ENCODE data around the gene LIF.
A peak's percentile ranks its signal among the peaks of the same experiment; 100 is the strongest.

The LIF gene

DNA sequence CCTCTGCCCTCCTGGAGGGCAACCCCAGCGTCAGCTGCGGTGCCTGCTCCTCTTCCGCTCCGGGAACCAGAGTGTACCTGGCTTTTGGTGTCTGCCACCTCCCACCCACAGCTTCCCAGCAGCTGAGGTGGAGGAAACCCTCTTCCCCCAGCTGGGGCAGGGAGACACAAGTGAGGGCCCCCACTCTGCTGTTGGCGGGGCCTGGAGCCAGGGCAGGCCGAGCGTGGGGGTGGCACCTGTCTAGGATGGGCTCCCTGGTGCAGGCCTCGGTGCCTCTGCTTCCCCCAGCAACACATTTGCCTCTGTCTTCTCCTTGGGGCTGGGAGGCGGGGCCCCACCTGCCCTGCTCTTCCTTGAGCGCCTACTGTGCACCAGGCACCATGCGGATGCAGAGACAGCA is 13.7 kb upstream of the LIF start:
- Mint-ChIP-seq H3K4me1 (peaks cover 75% of the 10 kb centered on the region), H3K27me3 (peaks cover 8% of the 10 kb centered on the region), H3K27ac (no peak overlapping the region), H3K9me3 (no peaks in the 10 kb centered on the region), H3K4me3 (no peak overlapping the region)
- DNase-seq (no peak), ATAC-seq (no peak)

DNA sequence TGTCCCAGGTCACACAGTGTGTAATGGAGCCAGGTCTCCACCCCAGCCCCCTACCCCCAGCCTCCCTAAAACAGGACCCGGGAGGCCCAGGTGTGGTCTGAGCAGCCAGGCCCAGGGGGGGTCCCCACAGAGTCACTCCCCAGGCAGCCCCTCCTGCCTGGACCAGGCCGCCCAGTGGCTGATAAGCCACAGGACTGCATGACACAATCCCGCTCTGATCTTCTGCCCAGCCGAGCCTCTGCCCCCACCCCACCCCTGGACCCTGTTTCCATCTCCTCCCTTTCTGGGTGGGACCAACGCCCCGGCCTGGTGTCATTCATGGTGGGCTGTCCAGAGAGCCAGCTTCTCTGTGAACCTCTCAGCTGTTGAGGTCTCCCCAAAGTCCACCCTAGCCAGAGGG is 7.8 kb upstream of the LIF start:
- peaks cover 76% of the 10 kb centered on the region for H3K4me1 Mint-ChIP-seq
- DNase-seq (no peak), ATAC-seq (no peak)
- peak overlapping the region in 1 of 2 donors; percentile 43 for H3K27ac Mint-ChIP-seq
- no peaks in the 10 kb centered on the region for H3K9me3 Mint-ChIP-seq
- H3K4me3 Mint-ChIP-seq, result no peak overlapping the region
- H3K27me3 Mint-ChIP-seq, result peaks cover 8% of the 10 kb centered on the region

DNA sequence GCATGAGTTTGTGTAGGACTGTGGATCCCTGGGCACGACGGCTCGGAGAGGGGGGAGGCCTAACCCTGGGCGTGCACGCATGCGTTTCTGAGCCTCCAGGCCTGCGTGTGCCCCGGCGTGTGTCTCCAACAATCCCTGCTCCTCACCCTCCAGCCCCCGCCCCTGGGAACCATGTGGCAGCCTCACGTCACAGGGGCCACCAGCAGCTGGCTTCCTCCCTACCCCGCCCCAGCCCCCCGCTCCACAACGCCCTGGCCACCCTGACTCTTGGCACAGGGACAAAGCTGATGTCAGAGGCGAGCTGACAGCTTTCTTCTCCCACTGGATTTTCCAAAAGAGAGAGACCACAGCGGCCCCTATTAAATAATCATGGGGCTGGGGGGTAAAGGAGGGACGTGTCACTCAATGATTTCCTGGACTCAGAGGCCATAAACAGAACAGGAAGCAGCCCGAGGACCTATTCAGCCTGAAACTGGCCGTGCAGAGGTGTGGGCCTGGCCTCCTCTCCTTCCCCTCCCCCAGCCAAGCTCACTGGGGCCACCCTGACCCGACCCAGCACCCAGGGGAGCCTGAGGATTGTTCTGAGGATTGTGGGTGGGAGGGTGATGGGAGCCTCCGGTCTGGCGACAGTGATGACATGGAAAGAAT is 6.8 kb upstream of the LIF start:
- no peak for ATAC-seq
- H3K27ac Mint-ChIP-seq, result peak overlapping the region in 1 of 2 donors; percentile 10
- no peak for DNase-seq
- no peaks in the 10 kb centered on the region for H3K9me3 Mint-ChIP-seq
- H3K4me1 Mint-ChIP-seq, result peaks cover 83% of the 10 kb centered on the region
- H3K27me3 Mint-ChIP-seq, result peaks cover 8% of the 10 kb centered on the region
- peak overlapping the region in 1 of 2 donors; percentile 13 for H3K4me3 Mint-ChIP-seq

DNA sequence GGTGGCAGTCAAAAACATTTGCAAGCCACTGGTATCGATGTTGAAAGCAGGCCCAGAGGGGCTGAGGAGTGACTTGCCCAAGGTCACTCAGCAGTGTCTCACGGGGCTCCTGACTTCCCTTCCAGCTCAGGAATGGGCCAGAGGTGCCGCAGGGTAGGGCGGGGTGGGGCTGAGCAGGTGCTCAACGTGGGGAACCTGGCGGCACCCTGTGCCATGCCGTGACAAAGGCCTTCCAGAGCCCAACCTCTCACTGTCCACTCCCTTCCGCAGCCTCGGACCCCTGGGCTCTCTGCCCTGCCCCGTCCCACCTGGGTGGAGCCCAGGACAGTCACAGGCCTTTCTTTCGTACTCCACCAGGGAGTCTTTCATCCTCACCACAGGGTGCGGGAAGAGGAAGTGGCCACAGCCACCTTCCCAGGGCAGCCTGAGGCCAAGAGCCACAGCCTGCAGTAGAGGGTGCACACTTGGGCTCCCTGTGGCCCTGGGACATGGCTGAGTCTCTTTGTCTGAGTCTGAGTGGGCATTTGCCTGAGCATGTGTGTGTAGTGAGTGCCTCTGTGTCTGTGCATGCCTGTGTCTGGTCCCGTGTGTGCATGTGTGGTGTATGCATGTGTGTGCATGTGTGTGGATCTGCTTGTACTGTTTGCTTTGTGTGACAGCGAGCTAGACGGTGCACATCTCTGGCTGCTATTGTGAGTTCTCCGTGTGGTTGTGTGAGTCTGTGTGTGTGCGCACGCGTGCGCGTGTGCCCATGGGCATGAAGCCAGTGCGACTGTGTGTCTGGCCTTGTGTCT is 6.0 kb upstream of the LIF start:
- Mint-ChIP-seq H3K27me3 (peaks cover 8% of the 10 kb centered on the region), H3K27ac (peak overlapping the region in 1 of 2 donors; percentile 31), H3K4me1 (peaks cover 84% of the 10 kb centered on the region), H3K9me3 (no peaks in the 10 kb centered on the region), H3K4me3 (peak overlapping the region in 1 of 2 donors; percentile 1)
- no peak for DNase-seq
- ATAC-seq, result no peak

DNA sequence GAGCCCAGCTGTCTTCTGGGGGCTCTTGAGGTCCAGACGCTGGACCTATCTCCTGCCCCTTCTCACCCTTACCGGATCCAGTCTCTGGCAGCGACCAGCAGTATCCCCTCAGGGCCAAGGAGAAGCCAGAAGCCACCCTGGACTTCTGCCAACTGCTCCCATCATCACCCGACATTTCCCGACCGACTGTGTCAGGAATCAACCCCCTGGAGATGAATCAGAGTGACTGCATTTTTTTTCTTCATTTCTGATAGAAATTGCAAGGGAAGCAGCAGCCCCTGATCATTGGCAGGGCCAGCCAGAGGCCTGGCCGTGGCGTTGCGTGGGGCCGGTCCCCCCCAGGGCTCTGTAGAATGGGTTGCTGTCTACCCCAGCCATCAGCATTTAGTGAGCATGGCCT is 5.2 kb upstream of the LIF start:
- Mint-ChIP-seq H3K4me3 (peak overlapping the region in 1 of 2 donors; percentile 27), H3K27me3 (peaks cover 2% of the 10 kb centered on the region), H3K9me3 (no peaks in the 10 kb centered on the region), H3K4me1 (peaks cover 88% of the 10 kb centered on the region), H3K27ac (no peak overlapping the region)
- DNase-seq (no peak), ATAC-seq (no peak)

DNA sequence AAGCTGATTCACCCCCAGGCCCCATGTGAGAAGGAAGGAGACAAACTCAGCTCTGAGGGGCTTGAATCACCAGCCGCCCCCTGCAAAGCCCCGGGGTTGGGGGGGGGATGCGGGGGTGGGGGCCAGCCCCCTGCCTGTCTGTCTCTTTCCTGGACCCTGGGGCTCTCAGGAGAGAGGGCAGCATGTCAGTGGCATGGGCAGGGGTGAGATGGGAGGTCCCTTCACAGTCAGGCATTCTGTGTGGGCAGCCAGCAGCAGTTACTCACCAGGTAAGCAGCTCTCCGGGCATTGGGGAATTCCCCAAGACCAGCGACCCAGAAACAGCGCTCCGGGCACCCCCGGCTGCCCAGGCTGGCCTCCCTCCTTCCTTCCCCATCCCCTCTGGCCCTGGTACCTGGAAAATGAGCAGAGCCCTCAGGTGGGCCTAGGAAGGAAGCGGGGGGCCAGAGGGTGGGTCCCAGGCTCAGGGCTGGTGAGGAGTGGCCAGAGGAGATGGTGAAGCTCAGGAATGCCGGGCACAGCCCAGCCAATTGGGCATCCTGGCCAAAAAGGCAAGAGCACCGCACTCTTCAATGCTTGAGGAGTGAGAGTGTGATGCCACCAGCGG is 4.2 kb upstream of the LIF start:
- ATAC-seq, result peak; percentile 47
- H3K4me1 Mint-ChIP-seq, result peaks cover 87% of the 10 kb centered on the region
- DNase-seq, result peak in 1 of 2 donors; percentile 57
- H3K27me3 Mint-ChIP-seq, result no peaks in the 10 kb centered on the region
- peak overlapping the region; percentile 21 to 49 for H3K27ac Mint-ChIP-seq
- H3K4me3 Mint-ChIP-seq, result peak overlapping the region; percentile 55
- H3K9me3 Mint-ChIP-seq, result no peaks in the 10 kb centered on the region

DNA sequence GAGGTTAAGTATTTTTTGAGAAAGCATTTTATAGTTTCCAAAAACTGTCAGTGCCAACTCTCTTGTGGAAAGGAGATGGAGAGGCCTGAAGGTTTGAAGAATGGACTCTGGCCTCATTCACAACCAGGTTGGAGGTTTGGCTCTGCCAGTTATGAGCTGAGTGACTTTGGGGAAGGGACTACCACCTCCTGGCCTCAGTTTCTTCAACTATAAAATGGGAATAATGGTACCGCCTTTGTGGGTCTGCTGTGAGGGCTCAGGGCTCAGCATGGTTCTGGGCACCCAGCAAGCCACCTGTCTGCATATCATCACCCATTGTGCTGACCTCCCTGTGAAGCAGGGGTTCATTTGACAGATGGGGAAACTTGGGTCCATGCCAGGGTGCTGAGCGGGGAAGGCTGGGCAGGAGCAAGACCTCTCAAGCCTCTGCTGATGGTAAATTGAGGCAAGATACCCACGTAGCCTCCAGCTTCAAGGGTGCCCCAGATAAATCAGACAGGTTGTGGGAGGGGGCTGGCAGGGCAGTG is 3.5 kb upstream of the LIF start:
- Mint-ChIP-seq H3K27ac (peak overlapping the region; percentile 75 to 80), H3K4me3 (peak overlapping the region in 1 of 2 donors; percentile 41), H3K9me3 (no peaks in the 10 kb centered on the region), H3K4me1 (peaks cover 87% of the 10 kb centered on the region), H3K27me3 (no peaks in the 10 kb centered on the region)
- DNase-seq (no peak), ATAC-seq (no peak)

DNA sequence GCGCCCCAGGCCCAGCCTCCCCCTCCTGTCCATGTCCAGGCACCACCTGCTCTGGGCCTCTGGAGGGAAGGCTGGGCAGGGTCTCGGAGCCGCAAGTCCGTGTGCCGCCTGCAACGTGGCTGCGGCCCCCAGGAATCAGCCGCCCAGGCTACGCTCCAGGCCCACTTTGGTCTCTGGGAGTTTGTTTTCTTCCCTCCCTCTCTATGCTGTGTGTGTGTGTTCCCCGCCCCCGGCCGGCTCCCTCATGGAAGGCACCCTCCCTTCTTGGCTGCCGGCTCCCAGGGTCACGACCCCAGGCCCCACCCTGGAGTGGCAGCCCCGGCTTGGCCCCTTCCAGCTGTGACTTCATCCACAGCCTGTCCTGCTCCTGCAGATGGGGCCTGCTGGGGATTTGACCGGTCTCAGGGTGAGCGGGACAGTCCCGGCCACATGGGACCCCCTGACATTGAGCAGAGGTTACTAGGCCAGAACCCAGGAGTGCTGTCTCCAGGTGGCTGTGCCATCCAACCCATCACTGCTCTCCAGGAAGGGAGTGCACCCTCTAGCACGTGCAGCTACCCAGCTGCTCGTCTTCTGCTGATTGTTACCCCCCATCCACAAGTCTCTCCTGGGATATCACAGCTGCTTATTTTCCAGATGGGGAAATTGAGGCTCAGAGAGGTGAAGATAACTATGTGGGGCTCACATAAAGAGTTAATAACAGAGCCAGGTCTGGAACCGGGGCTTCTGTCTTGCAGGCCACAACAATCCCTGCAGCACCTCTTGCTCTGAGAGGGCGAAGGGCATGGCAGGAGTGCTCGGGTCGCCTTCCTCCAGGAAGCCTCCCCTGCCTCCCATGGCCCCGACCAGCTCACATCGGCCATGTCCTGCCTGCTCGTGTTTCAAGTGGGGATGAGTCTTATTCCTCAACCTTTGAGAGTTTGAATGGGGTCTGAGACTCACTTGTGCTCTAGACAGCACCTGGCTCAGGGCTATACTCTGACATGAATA is 2.8 kb upstream of the LIF start:
- Mint-ChIP-seq H3K4me3 (peak overlapping the region; percentile 32 to 96), H3K27me3 (no peaks in the 10 kb centered on the region), H3K9me3 (no peaks in the 10 kb centered on the region), H3K27ac (peak overlapping the region; percentile 75 to 80), H3K4me1 (peaks cover 94% of the 10 kb centered on the region)
- ATAC-seq (no peak), DNase-seq (no peak)

DNA sequence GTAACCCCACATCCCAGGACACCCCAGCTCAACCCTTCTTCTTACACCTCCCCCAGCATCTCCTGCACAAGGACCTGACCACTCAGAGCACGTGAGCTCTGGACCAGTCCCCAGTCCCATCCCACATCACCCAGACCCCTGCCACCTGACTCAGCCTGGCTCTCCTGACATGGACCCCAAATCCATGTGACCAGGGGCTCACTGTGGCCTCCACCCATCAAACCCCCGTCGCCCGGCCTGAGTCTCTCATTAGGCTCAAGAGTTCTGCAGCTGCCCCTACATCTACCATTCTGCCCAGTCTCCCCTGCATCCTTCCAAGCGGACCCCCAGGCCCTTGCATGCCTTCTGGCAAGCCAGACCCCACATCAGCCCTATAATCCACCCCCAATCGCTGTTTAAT is 1.9 kb upstream of the LIF start:
- Mint-ChIP-seq H3K4me1 (peaks cover 99% of the 10 kb centered on the region), H3K9me3 (no peaks in the 10 kb centered on the region), H3K4me3 (peak overlapping the region; percentile 96 to 100), H3K27ac (peak overlapping the region in 1 of 2 donors; percentile 95), H3K27me3 (no peaks in the 10 kb centered on the region)
- ATAC-seq (no peak), DNase-seq (no peak)

DNA sequence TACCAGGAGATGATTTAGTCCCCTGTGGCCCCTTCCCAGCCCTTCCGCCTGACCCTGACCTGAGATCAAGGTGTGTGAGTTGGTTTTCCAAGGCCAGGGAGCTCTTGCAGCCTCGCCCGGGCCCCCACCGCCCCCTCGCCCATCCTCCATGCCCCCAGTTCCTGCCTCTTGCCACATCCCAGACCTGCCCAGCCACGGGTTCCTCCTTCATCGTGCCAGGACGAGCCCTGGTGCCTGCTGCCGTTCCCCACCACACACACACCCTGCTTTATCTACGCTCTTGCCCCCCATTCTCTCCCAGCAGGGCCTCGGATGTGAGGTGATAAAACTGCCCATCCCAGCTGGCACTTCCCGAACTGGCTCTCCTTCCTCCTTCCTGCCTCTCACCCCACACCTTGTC is 1.4 kb upstream of the LIF start:
- Mint-ChIP-seq H3K9me3 (no peaks in the 10 kb centered on the region), H3K27me3 (no peaks in the 10 kb centered on the region), H3K4me1 (peaks cover 99% of the 10 kb centered on the region), H3K4me3 (peak overlapping the region; percentile 96 to 100), H3K27ac (peak overlapping the region; percentile 60 to 100)
- ATAC-seq, result no peak
- DNase-seq, result no peak

DNA sequence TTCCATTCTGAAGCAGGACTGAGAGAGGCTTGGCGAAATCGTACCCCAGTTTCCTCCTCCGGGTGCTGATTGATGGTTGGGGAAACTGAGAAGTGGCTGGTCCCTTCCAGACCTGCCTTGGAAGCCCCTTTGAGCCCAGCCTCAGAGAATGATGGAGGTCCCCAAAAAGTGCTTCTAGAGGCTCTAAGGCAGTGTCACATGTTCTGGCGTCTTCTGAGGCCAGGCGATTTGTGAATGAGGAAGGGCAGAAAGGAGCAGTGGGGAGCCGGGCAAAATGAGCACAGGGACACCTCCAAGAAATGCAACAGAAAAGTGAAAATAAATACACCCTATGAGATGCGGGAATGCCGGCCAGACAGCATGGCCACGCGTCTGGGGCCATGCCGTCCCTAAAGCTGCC is 1.0 kb upstream of the LIF start:
- no peak for ATAC-seq
- Mint-ChIP-seq H3K4me3 (peak overlapping the region; percentile 96 to 100), H3K9me3 (no peaks in the 10 kb centered on the region), H3K4me1 (peaks cover 99% of the 10 kb centered on the region), H3K27ac (peak overlapping the region; percentile 60 to 100), H3K27me3 (no peaks in the 10 kb centered on the region)
- DNase-seq, result no peak

DNA sequence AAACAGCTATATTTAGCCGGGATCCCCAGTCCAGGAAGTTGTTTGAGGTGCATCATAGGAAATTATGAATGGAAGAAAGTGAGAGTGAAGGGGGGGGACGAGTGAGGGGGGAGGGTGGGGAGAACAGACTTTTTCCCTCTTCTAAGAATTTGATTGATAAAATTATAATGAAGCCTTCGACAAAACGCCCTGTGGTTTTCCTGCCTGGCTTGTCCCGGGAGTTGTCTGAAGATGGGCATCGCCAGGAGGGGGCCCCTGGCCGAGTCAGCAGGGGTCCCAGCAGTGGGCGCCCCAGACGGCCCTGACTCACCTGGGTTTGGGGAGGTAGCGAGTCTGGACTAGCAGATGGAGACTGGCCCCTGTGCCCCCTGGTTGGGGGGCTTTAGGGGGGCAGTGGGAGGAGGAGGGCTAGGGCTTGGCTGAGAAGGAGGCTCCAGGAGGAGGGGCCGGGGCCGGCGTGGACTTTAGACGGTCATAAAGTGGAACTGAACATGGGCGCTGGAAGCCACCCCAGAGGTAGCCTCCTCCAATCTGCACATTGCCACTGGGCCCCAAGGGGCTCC is 336 bp upstream of the LIF start:
- Mint-ChIP-seq H3K27ac (peak overlapping the region; percentile 97 to 100), H3K27me3 (no peaks in the 10 kb centered on the region), H3K4me3 (peak overlapping the region; percentile 96 to 100), H3K4me1 (peaks cover 99% of the 10 kb centered on the region), H3K9me3 (no peaks in the 10 kb centered on the region)
- peak in 1 of 2 donors; percentile 52 for DNase-seq
- ATAC-seq, result peak; percentile 24

DNA sequence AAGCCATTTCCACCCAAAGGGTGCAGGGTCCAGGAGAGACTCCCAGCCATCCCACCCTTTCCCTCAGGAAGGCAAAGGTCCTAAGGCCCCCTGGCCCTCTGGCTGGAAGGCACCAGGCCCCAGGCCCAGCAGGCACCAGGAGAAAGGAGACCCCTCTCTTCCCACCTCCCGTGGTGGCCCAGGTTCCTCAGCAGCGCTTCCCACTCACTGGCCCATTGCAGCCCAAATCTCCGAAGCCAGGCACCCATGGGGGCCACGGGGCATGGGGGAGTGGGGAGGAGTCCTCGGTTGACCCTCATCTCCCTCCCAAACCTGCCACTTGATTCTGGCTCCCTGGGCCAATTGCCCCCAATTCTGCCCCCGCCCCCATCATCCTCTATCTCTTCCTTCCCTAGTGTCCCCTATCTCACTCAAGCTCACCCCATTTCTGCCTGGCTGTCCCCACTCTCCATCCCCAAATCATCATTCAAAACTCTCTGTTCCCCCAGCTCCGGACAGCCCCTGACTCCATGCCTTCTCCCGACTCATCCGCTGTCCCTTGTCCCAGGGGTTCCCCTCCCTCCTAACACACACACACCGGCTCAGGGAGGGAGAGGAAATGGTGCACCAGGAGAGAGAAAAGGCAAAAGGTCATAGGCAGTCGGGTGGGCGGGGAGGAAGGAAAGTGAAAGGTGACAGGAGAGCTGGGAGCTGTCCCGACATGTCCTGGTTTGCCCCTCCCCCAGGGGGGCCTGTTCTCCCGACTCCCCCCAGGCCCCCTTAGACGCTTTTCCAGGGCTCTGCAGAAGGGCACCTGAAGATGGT is 1.2 kb downstream of the LIF start:
- H3K4me1 Mint-ChIP-seq, result peaks cover 99% of the 10 kb centered on the region
- H3K4me3 Mint-ChIP-seq, result peak overlapping the region; percentile 96 to 100

DNA sequence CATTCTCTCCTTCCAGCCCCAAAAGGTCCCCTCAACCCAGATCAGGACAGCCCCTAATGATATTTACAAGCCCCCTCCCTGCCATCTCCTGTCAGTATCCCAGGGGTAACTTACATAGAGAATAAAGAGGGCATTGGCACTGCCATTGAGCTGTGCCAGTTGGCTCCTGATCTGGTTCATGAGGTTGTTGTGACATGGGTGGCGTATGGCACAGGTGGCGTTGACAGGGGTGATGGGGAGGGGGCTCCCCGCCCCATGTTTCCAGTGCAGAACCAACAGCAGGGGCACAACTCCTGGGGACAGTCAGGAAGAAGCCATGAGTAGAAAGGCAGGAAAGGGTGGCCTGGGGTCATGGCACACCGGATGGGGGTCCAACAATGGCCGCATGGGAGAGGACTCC is 1.9 kb downstream of the LIF start:
- Mint-ChIP-seq H3K4me1 (peaks cover 92% of the 10 kb centered on the region), H3K27me3 (no peaks in the 10 kb centered on the region), H3K9me3 (no peaks in the 10 kb centered on the region), H3K27ac (peak overlapping the region; percentile 97 to 99), H3K4me3 (peak overlapping the region; percentile 96 to 100)
- ATAC-seq (no peak), DNase-seq (no peak)

More for the DNA sequence above, 1.2 kb downstream of the LIF start:
- no peaks in the 10 kb centered on the region for H3K9me3 Mint-ChIP-seq
- ATAC-seq (peak; percentile 1), DNase-seq (peak in 1 of 2 donors; percentile 42)
- H3K27ac Mint-ChIP-seq, result peak overlapping the region; percentile 97 to 99
- no peaks in the 10 kb centered on the region for H3K27me3 Mint-ChIP-seq
